B cell (primary cell): ENCODE data around the gene PTGIR.

Experiments used
- CTCF ChIP-seq: fragments of 200-600 bp; IDR thresholded peaks from one replicate; pipeline ENCODE4 v1.8.0; 2022; ENCODE audit warnings: antibody characterized with exemption, mild to moderate bottlenecking
- EZH2 ChIP-seq: IDR thresholded peaks from 2 replicates; pipeline ENCODE4 v1.6.1; 2012; ENCODE audit warnings: borderline replicate concordance, low read depth, mild to moderate bottlenecking, moderate library complexity, low read length; ENCODE audit not compliant: insufficient read depth, poor library complexity, severe bottlenecking

GRCh38 chr19:46621191-46622117 is 3.4 kb downstream of the PTGIR start:
- TF ChIP-seq CTCF (no peak), EZH2 (no peak)
